GM23338 (cell line): Measurements from ENCODE around the gene FAM118B. TPM values are rescaled to one million over a fixed set of nuclear protein-coding genes. Genes with fewer than 3 reads are reported as not detected.

Experiments
- ATAC-seq: fragments of 200-7000 bp; cut with Tn5 transposase; 3 replicates; pipeline ENCODE4 v1.9.1; 2020
- DNase-seq: peaks from one replicate; pipeline ENCODE4 v3.0.0-alpha.2; 2015; ENCODE audit warnings: low spot score
- H2AFZ ChIP-seq: fragments of 200-600 bp; sonication (generic); 2 replicates; pipeline ENCODE4 v1.8.0; 2016; ENCODE audit warnings: antibody characterized with exemption, mild to moderate bottlenecking, moderate library complexity
- H3F3A ChIP-seq: fragments of 200-600 bp; sonication (generic); replicated peaks from 2 replicates; pipeline ENCODE4 v1.8.0; 2017; ENCODE audit warnings: antibody characterized with exemption, mixed run types, low read depth
- H3K27ac ChIP-seq: fragments of 200-600 bp; sonication (generic); 2 replicates; pipeline ENCODE4 v1.6.1; 2016; ENCODE audit warnings: low read depth
- H3K27me3 ChIP-seq: fragments of 200-600 bp; sonication (generic); 2 replicates; pipeline ENCODE4 v1.8.0; 2016; ENCODE audit warnings: mild to moderate bottlenecking, mixed run types, moderate library complexity; ENCODE audit not compliant: insufficient read depth
- H3K36me3 ChIP-seq: fragments of 200-600 bp; sonication (generic); 2 replicates; pipeline ENCODE4 v1.8.0; 2016; ENCODE audit warnings: mild to moderate bottlenecking; ENCODE audit not compliant: insufficient read depth
- H3K4me1 ChIP-seq: fragments of 200-600 bp; sonication (generic); 2 replicates; pipeline ENCODE4 v1.8.0; 2016; ENCODE audit warnings: mild to moderate bottlenecking, moderate library complexity; ENCODE audit not compliant: insufficient read depth
- H3K4me2 ChIP-seq: fragments of 200-600 bp; sonication (generic); 2 replicates; pipeline ENCODE4 v1.7.1; 2017; ENCODE audit warnings: mixed run types
- H3K4me3 ChIP-seq: fragments of 200-600 bp; sonication (generic); 2 replicates; pipeline ENCODE4 v1.6.1; 2016; ENCODE audit warnings: mixed run types
- H3K79me2 ChIP-seq: fragments of 200-600 bp; sonication (generic); replicated peaks from 2 replicates; pipeline ENCODE4 v1.8.0; 2017; ENCODE audit warnings: mild to moderate bottlenecking; ENCODE audit not compliant: insufficient read depth
- H3K9me2 ChIP-seq: fragments of 200-600 bp; sonication (generic); 2 replicates; pipeline ENCODE4 v1.8.0; 2017; ENCODE audit not compliant: insufficient read depth
- H4K20me1 ChIP-seq: fragments of 200-600 bp; sonication (generic); replicated peaks from 2 replicates; pipeline ENCODE4 v1.8.0; 2017; ENCODE audit warnings: mild to moderate bottlenecking; ENCODE audit not compliant: insufficient read depth
- H3K27ac Mint-ChIP-seq: 2 replicates; pipeline ENCODE4 v1.8.0; 2020; ENCODE audit warnings: inconsistent platforms, mild to moderate bottlenecking, moderate library complexity, mixed read lengths
- H3K27me3 Mint-ChIP-seq: 3 replicates; pipeline ENCODE4 v1.8.0; 2022; ENCODE audit warnings: low read depth, mild to moderate bottlenecking, moderate library complexity, mixed read lengths, inconsistent platforms; ENCODE audit not compliant: insufficient read depth, poor library complexity
- H3K36me3 Mint-ChIP-seq: 3 replicates; pipeline ENCODE4 v1.8.0; 2021; ENCODE audit warnings: low read depth, mild to moderate bottlenecking, inconsistent platforms, moderate library complexity, mixed read lengths
- H3K4me1 Mint-ChIP-seq: 3 replicates; pipeline ENCODE4 v1.8.0; 2020; ENCODE audit warnings: mild to moderate bottlenecking, inconsistent platforms, mixed read lengths
- H3K4me3 Mint-ChIP-seq: 3 replicates; pipeline ENCODE4 v1.8.0; 2021; ENCODE audit warnings: moderate library complexity, mild to moderate bottlenecking, inconsistent platforms, mixed read lengths
- H3K9me3 Mint-ChIP-seq: 3 replicates; pipeline ENCODE4 v1.8.0; 2020; ENCODE audit warnings: moderate library complexity, mild to moderate bottlenecking, inconsistent platforms, mixed read lengths
- EZH2phosphoT487 ChIP-seq: fragments of 200-600 bp; sonication (generic); IDR thresholded peaks from one replicate; pipeline ENCODE4 v1.8.1; 2018; ENCODE audit warnings: antibody characterized with exemption; ENCODE audit not compliant: unreplicated experiment
- NANOG ChIP-seq: IDR thresholded peaks from 2 replicates; pipeline ENCODE4 v1.6.1; 2016; ENCODE audit warnings: antibody characterized with exemption, borderline replicate concordance
- POLR2AphosphoS5 ChIP-seq: IDR thresholded peaks from 2 replicates; pipeline ENCODE4 v1.6.1; 2016; ENCODE audit warnings: antibody characterized with exemption, low read depth
- REST ChIP-seq: IDR thresholded peaks from one replicate; pipeline ENCODE4 v1.6.1; 2018; ENCODE audit warnings: antibody characterized with exemption; ENCODE audit not compliant: unreplicated experiment
- STAT1 ChIP-seq: IDR thresholded peaks from one replicate; pipeline ENCODE4 v1.6.1; 2016; ENCODE audit warnings: antibody characterized with exemption; ENCODE audit not compliant: unreplicated experiment
- ZNF114 ChIP-seq: fragments of 250-450 bp; sonication (Bioruptor Pico); IDR thresholded peaks from 2 replicates; pipeline ENCODE4 v1.5.0; 2020; ENCODE audit warnings: mild to moderate bottlenecking, moderate library complexity
- ZNF462 ChIP-seq: fragments of 250-450 bp; sonication (Bioruptor Pico); IDR thresholded peaks from 2 replicates; pipeline ENCODE4 v1.5.0; 2020; ENCODE audit warnings: mild to moderate bottlenecking, moderate library complexity
- polyA plus RNA-seq: library from polyadenylated mRNA; unstranded; fragments of >200 nt; fragmentation: Nextera tagmentation; extraction: Ambion mirVana; gene quantifications from 2 replicates; pipeline ENCODE4 v1.2.1, GENCODE V29; 2016
- total RNA-seq: library from RNA; depleted of rRNA; stranded (reverse); fragments of >200 nt; shearing (Covaris generic); gene quantifications from 2 replicates; pipeline ENCODE4 v1.2.3, GENCODE V29; 2014

The FAM118B gene
- total and polyA plus RNA-seq, 2 experiments from 2014 or later = 33.7 to 43.4 TPM

GRCh38 chr11:126202646-126203359 is 8.8 kb upstream of the FAM118B start:
- no peak overlapping the region for H3K27ac Mint-ChIP-seq
- DNase-seq = no peak
- no peaks in the 10 kb centered on the region for H3K4me1 Mint-ChIP-seq
- Histone ChIP-seq H4K20me1 (no peaks in the 10 kb centered on the region; the same call in 1 of the 2 replicates), H3K4me3 (no peak overlapping the region), H3K9me2 (no peaks in the 10 kb centered on the region), H3K4me2 (no peak overlapping the region), H3K27me3 (no peaks in the 10 kb centered on the region), H2AFZ (no peak overlapping the region), H3K27ac (no peak overlapping the region), H3K4me1 (no peaks in the 10 kb centered on the region), H3K79me2 (no peaks in the 10 kb centered on the region; the same call in none of the 2 replicates), H3F3A (no peaks in the 10 kb centered on the region; the same call in 1 of the 2 replicates), H3K36me3 (peaks cover 80% of the 10 kb centered on the region)
- H3K27me3 Mint-ChIP-seq = peaks cover 1% of the 10 kb centered on the region
- no peak overlapping the region for H3K4me3 Mint-ChIP-seq
- TF ChIP-seq REST = no peak
- no peak for TF ChIP-seq POLR2AphosphoS5
- TF ChIP-seq STAT1 = no peak
- TF ChIP-seq EZH2phosphoT487 = no peak
- H3K9me3 Mint-ChIP-seq = peaks cover 6% of the 10 kb centered on the region
- H3K36me3 Mint-ChIP-seq = peaks cover 91% of the 10 kb centered on the region
- no peak for ATAC-seq

DNA sequence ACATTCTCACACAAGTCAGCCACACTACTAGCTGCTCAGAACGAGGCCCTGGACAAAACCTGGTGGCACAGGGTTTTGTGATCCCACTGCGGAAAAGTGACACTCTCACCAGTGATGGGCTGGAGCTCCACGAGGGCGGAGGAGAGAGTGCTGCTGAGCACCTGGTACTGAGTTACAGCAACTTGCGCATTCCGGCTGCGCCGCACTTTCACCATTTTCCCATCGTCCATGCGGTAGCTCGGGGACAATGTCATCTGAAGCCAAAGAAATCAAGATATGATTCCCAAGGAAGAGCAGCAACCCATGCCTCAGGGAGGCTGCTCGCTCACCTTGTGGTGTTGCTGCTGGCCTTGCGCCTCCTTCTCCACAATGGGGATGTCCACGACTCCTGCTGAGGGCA is 6.2 kb upstream of the FAM118B start:
- Histone ChIP-seq H3K4me3 (no peak overlapping the region), H2AFZ (no peak overlapping the region), H3F3A (no peaks in the 10 kb centered on the region; the same call in none of the 2 replicates), H3K4me1 (0 out of 2 replicates have a peak, but pooled peaks cover 4% of the 10 kb centered on the region), H3K27me3 (no peaks in the 10 kb centered on the region), H4K20me1 (peaks cover 5% of the 10 kb centered on the region; the same call in 1 of the 2 replicates), H3K27ac (no peak overlapping the region), H3K79me2 (peaks cover 14% of the 10 kb centered on the region), H3K36me3 (peaks cover 87% of the 10 kb centered on the region), H3K4me2 (no peak overlapping the region), H3K9me2 (no peaks in the 10 kb centered on the region)
- no peak for TF ChIP-seq STAT1
- no peak for TF ChIP-seq NANOG
- TF ChIP-seq ZNF462 (CRISPR knock-in tag) = no peak
- no peak for TF ChIP-seq EZH2phosphoT487
- no peak for TF ChIP-seq ZNF114 (CRISPR knock-in tag)
- Mint-ChIP-seq H3K9me3 (no peaks in the 10 kb centered on the region), H3K27ac (no peak overlapping the region), H3K4me3 (no peak overlapping the region), H3K27me3 (no peaks in the 10 kb centered on the region), H3K36me3 (peaks cover 86% of the 10 kb centered on the region), H3K4me1 (peaks cover 3% of the 10 kb centered on the region)
- DNase-seq (no peak), ATAC-seq (no peak)
